Globus pallidus (tissue), 1 donor: ENCODE measurements around the gene EHD1.
A peak's percentile ranks its signal among the peaks of the same experiment; 100 is the strongest.
"Not testable (repeated sequence)": the region's sequence is repeated elsewhere in the genome, so short reads cannot be mapped to it uniquely, and the experiment has no call there.

Source experiments
- DNase-seq: peaks from one replicate; pipeline ENCODE4 v3.0.0-alpha.2; 2015; ENCODE audit warnings: low spot score

EHD1 gene

DNA sequence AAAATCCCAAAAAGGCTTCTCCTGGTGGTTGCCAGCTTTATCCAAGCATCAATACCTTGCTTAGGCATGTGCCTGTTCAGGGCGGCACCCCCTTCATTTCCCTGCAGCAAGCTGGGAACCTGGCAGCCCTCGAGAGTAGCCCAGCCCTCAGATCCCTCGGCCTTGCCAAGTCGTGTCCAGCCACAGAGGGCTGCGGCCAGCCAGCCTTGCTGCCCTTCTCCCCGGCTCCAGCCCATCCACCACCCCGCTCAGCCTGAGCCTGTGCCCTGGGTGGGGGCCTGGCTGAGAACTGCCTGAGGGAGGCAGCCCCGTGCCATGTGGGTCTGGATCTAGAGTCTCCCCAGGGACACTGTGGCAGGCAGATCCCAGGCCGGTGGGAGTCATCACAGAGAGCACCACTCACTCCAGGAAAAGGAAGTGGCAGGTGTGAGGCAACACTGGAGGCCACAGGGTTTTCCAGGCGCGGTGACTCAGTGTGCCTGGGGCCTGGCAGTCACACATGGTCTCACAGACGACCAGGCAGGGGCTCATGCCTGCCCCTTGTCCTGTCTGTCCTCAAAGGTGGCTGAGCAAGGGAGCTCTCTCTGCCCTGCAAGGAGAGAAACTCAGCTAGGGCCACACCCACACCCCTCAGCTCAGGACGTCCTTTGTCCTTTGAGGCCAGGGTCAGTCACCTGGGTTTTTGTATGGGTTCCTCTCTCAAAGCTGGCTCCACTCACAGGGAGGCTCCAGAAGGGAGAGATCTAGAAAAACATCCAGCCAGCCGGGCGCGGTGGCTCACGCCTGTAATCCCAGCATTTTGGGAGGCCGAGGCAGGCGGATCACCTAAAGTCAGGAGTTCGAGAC is 21.8 kb downstream of the EHD1 start:
- DNase-seq, result no peak

- DNase-seq, result no peak
Observed at GRCh38 chr11:64855596-64856304, 22.7 kb downstream of the EHD1 start.

DNA sequence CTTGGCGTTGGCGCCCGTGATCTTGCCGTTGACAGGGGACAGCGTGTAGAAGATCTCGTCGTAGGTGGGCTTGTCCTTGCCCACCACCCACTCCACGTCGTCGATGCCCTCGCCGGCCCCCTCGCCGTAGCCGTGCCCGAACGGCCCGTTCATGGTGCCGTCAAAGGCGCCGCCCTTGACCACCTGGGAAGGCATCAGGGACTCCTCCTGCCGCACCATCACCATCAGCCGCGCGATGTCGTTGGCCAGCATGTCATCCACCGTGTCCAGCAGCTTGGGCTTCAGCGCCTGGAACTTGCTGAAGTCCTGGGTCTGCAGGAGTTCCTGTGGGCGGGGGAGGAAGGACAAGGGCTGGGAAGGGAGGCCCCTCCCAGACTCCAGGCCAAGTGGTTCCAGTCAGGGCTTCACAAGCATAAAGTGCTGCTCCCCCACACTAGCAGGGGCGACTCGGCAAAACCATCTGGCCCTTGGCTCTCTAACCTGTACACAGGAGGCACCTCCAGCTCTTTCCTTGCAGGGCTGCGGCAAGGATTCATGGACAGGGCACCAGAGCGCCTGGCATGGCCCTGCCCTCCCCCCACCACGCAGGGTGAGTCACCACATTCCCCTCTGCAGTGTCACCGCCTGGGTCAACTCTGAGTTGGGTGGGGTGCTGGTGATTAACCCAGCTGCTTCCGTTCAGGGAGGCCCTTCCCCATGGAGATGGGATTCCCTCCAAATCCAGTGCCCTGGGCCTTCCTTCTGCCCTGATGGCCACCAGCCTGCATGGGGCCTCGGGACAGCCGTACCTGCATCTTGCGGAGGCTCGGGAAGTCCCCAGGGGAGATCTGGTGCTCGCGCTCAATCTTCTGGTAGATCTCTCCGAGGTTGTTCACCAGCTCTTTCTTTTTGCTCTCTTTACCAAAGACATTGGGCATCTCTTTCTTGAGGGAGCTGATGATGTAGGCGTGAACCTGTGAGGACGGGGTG is 23.6 kb downstream of the EHD1 start:
- no peak for DNase-seq

DNA sequence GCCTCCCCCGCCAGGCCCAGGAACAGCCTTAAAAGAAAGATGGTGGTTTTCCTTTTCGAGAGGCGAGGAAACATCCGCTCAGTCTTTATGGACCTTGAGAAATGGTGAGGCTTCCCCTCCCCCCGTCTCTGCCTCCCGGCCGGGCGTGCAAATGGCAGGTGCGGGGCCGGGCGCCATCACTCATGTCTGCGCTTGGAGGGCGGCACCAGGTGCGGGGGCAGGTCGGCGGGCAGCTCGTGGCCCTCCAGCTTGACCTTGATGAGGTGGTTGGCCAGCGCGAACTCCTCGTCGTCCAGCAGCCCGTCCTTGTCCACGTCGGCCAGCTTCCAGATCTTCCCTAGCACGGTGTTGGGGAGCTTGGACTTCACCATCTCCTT is 24.3 kb downstream of the EHD1 start:
- no peak for DNase-seq

GRCh38 chr11:64853709-64854108 is 24.7 kb downstream of the EHD1 start:
- DNase-seq, result no peak

- no peak for DNase-seq
Observed at GRCh38 chr11:64852804-64853509, 25.5 kb downstream of the EHD1 start.

GRCh38 chr11:64851831-64852351 is 26.5 kb downstream of the EHD1 start:
- no peak for DNase-seq

DNA sequence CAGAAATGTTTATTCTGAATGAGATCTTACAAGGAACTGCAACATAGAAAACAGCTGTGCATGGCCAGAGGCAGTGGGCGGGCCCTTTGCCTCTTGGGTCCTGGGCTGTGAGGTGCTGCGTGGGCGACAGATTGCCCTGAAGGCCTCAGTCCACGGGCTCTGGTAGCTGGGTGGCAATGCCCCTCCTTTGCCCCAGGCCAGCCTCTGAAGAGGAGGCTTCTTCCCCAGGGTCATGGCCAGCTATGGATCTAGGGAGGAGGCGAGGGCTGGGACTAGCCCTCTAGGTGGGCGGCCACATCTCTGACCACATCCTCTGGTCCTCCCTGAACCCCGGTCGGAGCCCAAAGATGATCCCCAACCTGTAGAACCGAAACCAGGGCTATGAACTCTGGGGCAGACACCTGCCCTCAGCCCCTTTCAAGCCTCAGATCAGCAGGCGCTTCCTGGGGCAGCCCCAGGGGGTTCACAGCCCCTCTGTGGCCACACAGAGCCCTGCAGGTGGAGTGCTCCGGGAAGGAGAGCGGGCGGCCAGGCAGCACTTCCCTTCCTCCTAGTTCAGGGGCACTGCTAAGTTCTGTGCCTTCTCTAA is 27.3 kb downstream of the EHD1 start:
- DNase-seq, result no peak

- no peak for DNase-seq
Observed at GRCh38 chr11:64849598-64850356, 28.6 kb downstream of the EHD1 start.

DNA sequence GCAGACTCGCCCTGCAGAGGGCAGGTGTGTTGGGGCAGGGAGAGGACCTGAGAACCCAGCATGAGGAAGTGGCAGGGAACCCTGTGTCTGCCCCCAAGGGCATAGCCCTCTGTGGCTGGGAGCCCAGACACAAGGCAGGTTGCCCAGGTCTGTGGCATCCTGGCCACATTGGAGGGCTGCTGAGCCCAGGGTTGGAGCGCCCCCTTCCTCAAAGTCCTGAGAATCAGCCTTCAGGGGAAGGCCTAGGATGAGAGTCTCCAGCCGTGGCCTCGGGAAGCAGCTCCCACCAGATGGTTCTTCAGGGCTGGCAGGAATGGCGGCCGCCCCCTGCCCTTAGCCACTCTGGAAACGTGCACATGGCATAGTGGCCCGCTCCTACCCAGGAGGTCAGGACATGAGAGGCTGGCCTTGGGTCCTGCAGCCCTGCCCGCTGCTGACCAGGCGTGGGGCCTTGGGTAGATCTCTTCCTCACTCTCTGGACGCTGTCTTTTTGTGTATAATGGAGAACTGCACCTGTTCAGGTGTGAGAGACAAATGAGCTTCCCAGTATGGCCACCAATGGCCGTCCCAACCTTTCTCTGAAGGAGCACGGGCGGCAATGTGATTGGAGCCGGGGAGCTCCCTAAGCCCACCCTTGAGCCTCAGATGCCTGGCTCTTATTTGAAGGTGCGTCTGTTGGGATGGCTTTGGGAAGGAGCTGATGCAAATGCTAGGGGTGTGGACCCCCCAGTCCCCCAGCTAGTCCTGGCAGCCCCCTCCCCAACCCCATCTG is 29.4 kb downstream of the EHD1 start:
- DNase-seq, result no peak

GRCh38 chr11:64848214-64848825 is 30.1 kb downstream of the EHD1 start:
- DNase-seq, result no peak

GRCh38 chr11:64846998-64847666 is 31.3 kb downstream of the EHD1 start:
- DNase-seq, result peak; percentile 81

- not testable (repeated sequence) for DNase-seq
Observed at GRCh38 chr11:64845776-64846129, 32.7 kb downstream of the EHD1 start.

DNA sequence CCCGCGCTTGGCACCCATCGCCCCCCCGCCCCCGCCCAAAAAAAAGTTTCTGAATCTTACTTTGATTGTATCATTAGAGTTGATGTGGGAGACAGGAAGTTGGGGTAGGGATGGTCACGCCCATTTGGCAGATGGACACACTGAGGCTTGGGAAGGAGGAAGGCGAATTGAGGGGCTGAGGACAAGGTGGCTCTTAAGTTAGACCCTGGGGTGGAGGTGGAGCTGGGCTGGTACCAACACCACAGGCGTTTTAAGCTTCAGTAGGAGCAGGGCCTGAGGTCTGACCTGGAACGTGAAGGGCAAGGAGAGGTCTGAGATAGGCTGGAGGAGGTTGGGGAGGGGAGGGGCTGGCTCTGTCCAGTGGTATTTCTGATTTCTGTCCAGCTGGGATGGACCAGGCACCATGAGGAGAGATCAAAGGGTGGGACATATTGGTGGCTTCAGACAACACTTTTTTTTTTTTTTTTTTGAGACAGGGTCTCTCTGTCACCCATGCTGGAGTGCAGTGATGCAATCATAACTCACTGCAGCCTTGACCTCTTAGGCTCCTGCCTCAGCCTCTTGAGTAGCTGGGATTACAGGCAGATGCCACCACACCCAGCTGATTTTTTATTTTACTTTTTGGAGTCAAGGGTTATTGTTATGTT is 33.2 kb downstream of the EHD1 start:
- no peak for DNase-seq

GRCh38 chr11:64844330-64845128 is 33.9 kb downstream of the EHD1 start, which contains the start of gene CDC42BPG:
Gene CDC42BPG, minus strand, starts transcription at chr11:64844653. Its CDS starts 84 bp downstream, at chr11:64844569.
- peak; percentile 31 for DNase-seq

- DNase-seq, result no peak
Observed at GRCh38 chr11:64843686-64844329, 34.6 kb downstream of the EHD1 start.
